ENCODE measurements around the gene MST1.
A peak's percentile ranks its signal among the peaks of the same experiment; 100 is the strongest.

MST1 gene

GRCh38 chr3:49689046-49689907 is at the start of gene MST1, which contains the start of gene RNF123:
MST1 (minus strand) TSS chr3:49689474; CDS start chr3:49688691, 783 bp downstream.
RNF123 (plus strand) TSS chr3:49689557; CDS start chr3:49691166, 1,609 bp downstream.
- Histone ChIP-seq H3K27me3 (ENCODE audit: control insufficient read depth in 1 of 2, insufficient read depth in 2 of 2, low read length in 2 of 2) (no peaks in the 10 kb centered on the region), H3K36me3 (ENCODE audit: control insufficient read depth in 1 of 2, insufficient read depth in 2 of 2, low read length in 2 of 2) (peaks cover 0 to 5% of the 10 kb centered on the region in 2 donors), H3K9me3 (ENCODE audit: control insufficient read depth in 1 of 2, low read length in 2 of 2) (no peaks in the 10 kb centered on the region), H3K27ac (ENCODE audit: low read depth, low read length) (peak within 1 kb of the TSS; percentile 60), H3K4me1 (ENCODE audit: control insufficient read depth in 1 of 2, insufficient read depth in 2 of 2, low read length in 2 of 2) (peaks cover 0 to 35% of the 10 kb centered on the region in 2 donors), H3K4me3 (ENCODE audit: low read depth in 1 of 2, low read length in 2 of 2) (peak within 1 kb of the TSS; percentile 75 to 96), H3K9ac (ENCODE audit: low read depth in 1 of 2, low read length in 2 of 2) (peak within 1 kb of the TSS; percentile 63 to 87)

DNA sequence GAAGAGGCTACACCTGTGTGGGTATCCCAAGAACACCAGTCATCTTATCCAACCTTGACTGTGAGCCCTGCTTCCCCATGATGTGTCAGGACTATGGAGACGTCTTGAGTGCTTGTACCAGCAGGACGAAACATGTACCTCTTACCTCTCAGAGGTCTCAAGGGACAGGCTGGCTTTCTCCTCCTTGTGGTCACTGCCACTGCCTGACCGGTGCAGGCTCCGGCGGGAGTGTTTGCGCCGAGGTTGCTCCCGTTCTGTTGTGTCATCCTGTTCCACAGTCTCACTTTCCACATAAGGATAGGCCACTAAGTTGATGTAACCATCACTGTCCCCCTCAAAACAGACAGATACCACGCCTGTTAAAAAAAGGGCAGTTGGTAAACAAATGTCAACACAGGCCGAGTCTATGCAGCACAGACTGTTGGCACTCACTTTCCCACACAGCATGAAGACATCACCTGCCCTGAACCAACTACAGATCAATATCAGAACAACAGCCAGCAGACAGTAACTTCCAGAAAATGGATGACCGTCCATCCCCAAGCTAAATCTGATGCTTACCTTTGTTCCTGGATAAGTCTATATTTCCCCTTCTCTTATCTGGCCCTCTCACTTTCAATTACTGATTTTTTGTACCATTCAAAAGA is 48.9 kb upstream of the MST1 start:
- Histone ChIP-seq H3K27me3 (ENCODE audit: control insufficient read depth in 1 of 2, insufficient read depth in 2 of 2, low read length in 2 of 2) (no peaks in the 10 kb centered on the region), H3K4me3 (ENCODE audit: low read depth in 1 of 2, low read length in 2 of 2) (no peak overlapping the region), H3K9me3 (ENCODE audit: control insufficient read depth in 1 of 2, low read length in 2 of 2) (no peaks in the 10 kb centered on the region), H3K9ac (ENCODE audit: low read depth in 1 of 2, low read length in 2 of 2) (no peak overlapping the region), H3K4me1 (ENCODE audit: control insufficient read depth in 1 of 2, insufficient read depth in 2 of 2, low read length in 2 of 2) (no peaks in the 10 kb centered on the region), H3K27ac (ENCODE audit: low read depth, low read length) (no peak overlapping the region), H3K36me3 (ENCODE audit: control insufficient read depth in 1 of 2, insufficient read depth in 2 of 2, low read length in 2 of 2) (peaks cover 21 to 50% of the 10 kb centered on the region in 2 donors)

GRCh38 chr3:49734752-49735151 is 45.5 kb upstream of the MST1 start:
- H3K36me3 ChIP-seq (ENCODE audit: control insufficient read depth in 1 of 2, insufficient read depth in 2 of 2, low read length in 2 of 2): peaks cover 31 to 71% of the 10 kb centered on the region in 2 donors
- H3K9ac ChIP-seq (ENCODE audit: low read depth in 1 of 2, low read length in 2 of 2): no peak overlapping the region
- no peak overlapping the region for H3K4me3 ChIP-seq (ENCODE audit: low read depth in 1 of 2, low read length in 2 of 2)
- no peak overlapping the region for H3K27ac ChIP-seq (ENCODE audit: low read depth, low read length)
- H3K27me3 ChIP-seq (ENCODE audit: control insufficient read depth in 1 of 2, insufficient read depth in 2 of 2, low read length in 2 of 2): no peaks in the 10 kb centered on the region
- no peaks in the 10 kb centered on the region for H3K4me1 ChIP-seq (ENCODE audit: control insufficient read depth in 1 of 2, insufficient read depth in 2 of 2, low read length in 2 of 2)
- H3K9me3 ChIP-seq (ENCODE audit: control insufficient read depth in 1 of 2, low read length in 2 of 2): no peaks in the 10 kb centered on the region

GRCh38 chr3:49733551-49733950 is 44.3 kb upstream of the MST1 start:
- H3K9me3 ChIP-seq (ENCODE audit: control insufficient read depth in 1 of 2, low read length in 2 of 2): no peaks in the 10 kb centered on the region
- peaks cover 31 to 64% of the 10 kb centered on the region in 2 donors for H3K36me3 ChIP-seq (ENCODE audit: control insufficient read depth in 1 of 2, insufficient read depth in 2 of 2, low read length in 2 of 2)
- no peak overlapping the region for H3K27ac ChIP-seq (ENCODE audit: low read depth, low read length)
- no peak overlapping the region for H3K4me3 ChIP-seq (ENCODE audit: low read depth in 1 of 2, low read length in 2 of 2)
- no peak overlapping the region for H3K9ac ChIP-seq (ENCODE audit: low read depth in 1 of 2, low read length in 2 of 2)
- no peaks in the 10 kb centered on the region for H3K4me1 ChIP-seq (ENCODE audit: control insufficient read depth in 1 of 2, insufficient read depth in 2 of 2, low read length in 2 of 2)
- no peaks in the 10 kb centered on the region for H3K27me3 ChIP-seq (ENCODE audit: control insufficient read depth in 1 of 2, insufficient read depth in 2 of 2, low read length in 2 of 2)

GRCh38 chr3:49732597-49732996 is 43.3 kb upstream of the MST1 start:
- Histone ChIP-seq H3K9me3 (ENCODE audit: control insufficient read depth in 1 of 2, low read length in 2 of 2) (no peaks in the 10 kb centered on the region), H3K9ac (ENCODE audit: low read depth in 1 of 2, low read length in 2 of 2) (no peak overlapping the region), H3K27me3 (ENCODE audit: control insufficient read depth in 1 of 2, insufficient read depth in 2 of 2, low read length in 2 of 2) (no peaks in the 10 kb centered on the region), H3K4me3 (ENCODE audit: low read depth in 1 of 2, low read length in 2 of 2) (no peak overlapping the region), H3K4me1 (ENCODE audit: control insufficient read depth in 1 of 2, insufficient read depth in 2 of 2, low read length in 2 of 2) (peaks cover 6% of the 10 kb centered on the region in 2 donors), H3K27ac (ENCODE audit: low read depth, low read length) (no peak overlapping the region), H3K36me3 (ENCODE audit: control insufficient read depth in 1 of 2, insufficient read depth in 2 of 2, low read length in 2 of 2) (peaks cover 27 to 63% of the 10 kb centered on the region in 2 donors)

- Histone ChIP-seq H3K9ac (ENCODE audit: low read depth in 1 of 2, low read length in 2 of 2) (no peak overlapping the region), H3K27ac (ENCODE audit: low read depth, low read length) (no peak overlapping the region), H3K27me3 (ENCODE audit: control insufficient read depth in 1 of 2, insufficient read depth in 2 of 2, low read length in 2 of 2) (no peaks in the 10 kb centered on the region), H3K4me1 (ENCODE audit: control insufficient read depth in 1 of 2, insufficient read depth in 2 of 2, low read length in 2 of 2) (peaks cover 30% of the 10 kb centered on the region in 2 donors), H3K9me3 (ENCODE audit: control insufficient read depth in 1 of 2, low read length in 2 of 2) (no peaks in the 10 kb centered on the region), H3K36me3 (ENCODE audit: control insufficient read depth in 1 of 2, insufficient read depth in 2 of 2, low read length in 2 of 2) (peaks cover 27 to 61% of the 10 kb centered on the region in 2 donors), H3K4me3 (ENCODE audit: low read depth in 1 of 2, low read length in 2 of 2) (no peak overlapping the region)
Observed at GRCh38 chr3:49729966-49730609, 40.8 kb upstream of the MST1 start.

- peaks cover 42 to 43% of the 10 kb centered on the region in 2 donors for H3K4me1 ChIP-seq (ENCODE audit: control insufficient read depth in 1 of 2, insufficient read depth in 2 of 2, low read length in 2 of 2)
- H3K27me3 ChIP-seq (ENCODE audit: control insufficient read depth in 1 of 2, insufficient read depth in 2 of 2, low read length in 2 of 2): no peaks in the 10 kb centered on the region
- no peaks in the 10 kb centered on the region for H3K9me3 ChIP-seq (ENCODE audit: control insufficient read depth in 1 of 2, low read length in 2 of 2)
- H3K36me3 ChIP-seq (ENCODE audit: control insufficient read depth in 1 of 2, insufficient read depth in 2 of 2, low read length in 2 of 2): peaks cover 26 to 50% of the 10 kb centered on the region in 2 donors
- H3K4me3 ChIP-seq (ENCODE audit: low read depth in 1 of 2, low read length in 2 of 2): no peak overlapping the region
- no peak overlapping the region for H3K9ac ChIP-seq (ENCODE audit: low read depth in 1 of 2, low read length in 2 of 2)
- H3K27ac ChIP-seq (ENCODE audit: low read depth, low read length): no peak overlapping the region
Observed at GRCh38 chr3:49727924-49728361, 38.7 kb upstream of the MST1 start.

DNA sequence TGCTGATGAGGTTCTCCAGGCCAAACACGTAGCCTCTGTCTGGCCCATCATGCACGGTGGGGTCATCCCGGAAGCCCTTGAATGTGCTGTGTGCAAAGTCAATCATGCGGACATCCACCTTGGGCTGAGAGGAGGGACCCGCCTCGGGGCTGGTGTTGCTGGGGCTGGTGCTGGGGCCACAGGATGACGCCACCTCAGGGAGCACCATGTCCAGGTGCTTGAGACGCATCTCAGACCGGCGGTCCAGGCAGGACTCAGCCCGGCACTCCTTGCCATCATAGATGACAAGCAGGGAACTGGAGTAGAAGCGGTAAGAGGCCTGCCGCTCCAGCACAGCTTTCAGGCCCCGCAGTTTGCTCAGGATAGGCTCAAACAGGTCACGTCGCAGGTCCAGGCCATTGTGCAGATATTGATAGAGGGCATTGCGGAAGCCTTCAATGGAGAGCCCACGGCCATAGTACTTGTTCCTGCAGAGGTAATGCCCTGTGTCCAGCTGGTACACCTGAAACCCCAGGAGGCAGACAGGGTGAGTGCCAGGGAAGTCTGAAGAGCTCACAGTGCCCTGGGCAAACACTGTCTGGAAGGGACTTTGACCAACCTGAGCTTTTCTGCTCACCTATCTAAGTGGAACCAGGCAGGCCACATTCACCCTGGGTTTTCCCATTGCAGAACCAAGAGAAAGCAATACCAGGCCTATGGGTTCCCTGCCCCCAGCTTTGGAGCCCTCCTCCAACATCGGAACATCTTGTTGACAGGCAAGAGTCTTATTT is 38.1 kb upstream of the MST1 start:
- Histone ChIP-seq H3K9ac (ENCODE audit: low read depth in 1 of 2, low read length in 2 of 2) (no peak overlapping the region), H3K4me1 (ENCODE audit: control insufficient read depth in 1 of 2, insufficient read depth in 2 of 2, low read length in 2 of 2) (peaks cover 48 to 49% of the 10 kb centered on the region in 2 donors), H3K27ac (ENCODE audit: low read depth, low read length) (no peak overlapping the region)

DNA sequence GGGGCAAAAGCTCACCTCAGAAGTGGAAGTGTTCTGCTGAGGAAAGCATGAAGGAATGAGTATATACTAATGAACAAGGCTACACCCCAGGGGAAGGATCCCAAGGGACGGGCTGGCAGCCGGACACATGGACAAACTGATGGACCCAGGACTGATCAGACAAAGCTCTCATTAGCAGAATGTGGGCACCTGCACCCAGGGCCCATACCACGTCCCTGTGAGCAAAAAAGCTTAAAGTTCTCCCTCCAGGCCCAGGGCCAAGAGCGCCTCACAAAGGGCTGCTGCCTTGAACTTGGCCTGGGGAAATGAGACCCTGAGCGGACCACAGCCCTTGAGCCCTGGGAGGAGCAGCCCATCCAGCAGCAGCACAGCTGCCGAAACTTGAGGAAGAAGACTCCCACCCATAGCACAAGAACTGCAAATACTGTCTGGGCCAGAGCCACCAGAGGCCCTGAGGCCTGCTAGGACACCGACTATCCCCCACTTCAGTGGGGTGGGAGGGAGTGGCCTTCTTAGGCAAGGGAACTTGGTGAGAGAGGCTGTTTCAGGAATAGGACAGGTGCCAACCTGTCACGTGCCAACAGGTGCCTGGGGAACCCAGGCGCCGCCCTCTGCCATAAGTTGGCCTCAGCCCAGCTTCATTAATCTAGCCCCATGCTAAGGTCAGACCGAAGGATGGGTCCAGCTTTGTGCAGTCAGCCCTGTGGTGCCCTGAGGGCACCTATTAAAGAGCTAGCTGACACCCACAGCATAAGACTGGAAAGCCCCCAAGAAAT is 36.8 kb upstream of the MST1 start:
- no peak overlapping the region for H3K4me3 ChIP-seq (ENCODE audit: low read depth in 1 of 2, low read length in 2 of 2)
- H3K27ac ChIP-seq (ENCODE audit: low read depth, low read length): peak overlapping the region; percentile 33
- H3K9me3 ChIP-seq (ENCODE audit: control insufficient read depth in 1 of 2, low read length in 2 of 2): no peaks in the 10 kb centered on the region
- no peaks in the 10 kb centered on the region for H3K27me3 ChIP-seq (ENCODE audit: control insufficient read depth in 1 of 2, insufficient read depth in 2 of 2, low read length in 2 of 2)
- peaks cover 28 to 51% of the 10 kb centered on the region in 2 donors for H3K36me3 ChIP-seq (ENCODE audit: control insufficient read depth in 1 of 2, insufficient read depth in 2 of 2, low read length in 2 of 2)
- H3K4me1 ChIP-seq (ENCODE audit: control insufficient read depth in 1 of 2, insufficient read depth in 2 of 2, low read length in 2 of 2): peaks cover 59 to 61% of the 10 kb centered on the region in 2 donors
- H3K9ac ChIP-seq (ENCODE audit: low read depth in 1 of 2, low read length in 2 of 2): peak overlapping the region in 1 of 2 donors; percentile 21

More for the DNA sequence above, 38.1 kb upstream of the MST1 start:
- H3K9me3 ChIP-seq (ENCODE audit: control insufficient read depth in 1 of 2, low read length in 2 of 2): no peaks in the 10 kb centered on the region
- H3K4me3 ChIP-seq (ENCODE audit: low read depth in 1 of 2, low read length in 2 of 2): no peak overlapping the region
- H3K36me3 ChIP-seq (ENCODE audit: control insufficient read depth in 1 of 2, insufficient read depth in 2 of 2, low read length in 2 of 2): peaks cover 22 to 49% of the 10 kb centered on the region in 2 donors
- H3K27me3 ChIP-seq (ENCODE audit: control insufficient read depth in 1 of 2, insufficient read depth in 2 of 2, low read length in 2 of 2): no peaks in the 10 kb centered on the region

Measured in duodenal mucosa (tissue), 2 donors.